ENCODE results near the gene FABP7.
"Not testable (repeated sequence)": the region's sequence is repeated elsewhere in the genome, so short reads cannot be mapped to it uniquely, and the experiment has no call there.

The FABP7 gene

GRCh38 chr6:122779667-122780066 is at the start of gene FABP7:
TSS of gene FABP7 (plus strand) at chr6:122779716. CDS start at chr6:122779795, 79 bp downstream.
- DNase-seq, result no peak

- DNase-seq, result no peak
Measured at GRCh38 chr6:122730334-122730733, 49.2 kb upstream of the FABP7 start.

- DNase-seq, result no peak
Measured at GRCh38 chr6:122730775-122731386, 48.6 kb upstream of the FABP7 start.

GRCh38 chr6:122733259-122733658 is 46.3 kb upstream of the FABP7 start:
- DNase-seq, result no peak

- DNase-seq, result no peak
Measured at GRCh38 chr6:122734529-122735395, 44.8 kb upstream of the FABP7 start.

GRCh38 chr6:122735582-122735981 is 43.9 kb upstream of the FABP7 start:
- no peak for DNase-seq

- DNase-seq, result no peak
Measured at GRCh38 chr6:122736163-122736562, 43.4 kb upstream of the FABP7 start.

GRCh38 chr6:122736616-122737015 is 42.9 kb upstream of the FABP7 start:
- no peak for DNase-seq

- no peak for DNase-seq
Measured at GRCh38 chr6:122740091-122740490, 39.4 kb upstream of the FABP7 start.

GRCh38 chr6:122740936-122741335 is 38.6 kb upstream of the FABP7 start:
- DNase-seq, result no peak

- DNase-seq, result not testable (repeated sequence)
Measured at GRCh38 chr6:122744247-122744646, 35.3 kb upstream of the FABP7 start.

- not testable (repeated sequence) for DNase-seq
Measured at GRCh38 chr6:122744856-122745255, 34.7 kb upstream of the FABP7 start.

- no peak for DNase-seq
Measured at GRCh38 chr6:122746688-122747087, 32.8 kb upstream of the FABP7 start.

- DNase-seq, result no peak
Measured at GRCh38 chr6:122747573-122747972, 31.9 kb upstream of the FABP7 start.

- not testable (repeated sequence) for DNase-seq
Measured at GRCh38 chr6:122748945-122749344, 30.6 kb upstream of the FABP7 start.

GRCh38 chr6:122749451-122750050 is 30.0 kb upstream of the FABP7 start:
- DNase-seq, result no peak

- DNase-seq, result no peak
Measured at GRCh38 chr6:122751326-122751725, 28.2 kb upstream of the FABP7 start.

GRCh38 chr6:122752459-122752858 is 27.1 kb upstream of the FABP7 start:
- no peak for DNase-seq

- DNase-seq, result no peak
Measured at GRCh38 chr6:122753000-122753687, 26.4 kb upstream of the FABP7 start.

GRCh38 chr6:122753688-122754056 is 25.8 kb upstream of the FABP7 start:
- no peak for DNase-seq

- DNase-seq, result no peak
Measured at GRCh38 chr6:122754191-122754731, 25.3 kb upstream of the FABP7 start.

- DNase-seq, result no peak
Measured at GRCh38 chr6:122755901-122756300, 23.6 kb upstream of the FABP7 start.

GRCh38 chr6:122758927-122759334 is 20.6 kb upstream of the FABP7 start:
- DNase-seq, result no peak

All from cortex of kidney (tissue), 1 donor.